ENCODE measurements around the gene POU6F2. TPM values are rescaled to one million over a fixed set of nuclear protein-coding genes. Genes with fewer than 3 reads are reported as not detected.

POU6F2 gene
- total RNA-seq, 4 donors from 2014 or later: 0.31 to 0.66 TPM; not detected in 2

DNA sequence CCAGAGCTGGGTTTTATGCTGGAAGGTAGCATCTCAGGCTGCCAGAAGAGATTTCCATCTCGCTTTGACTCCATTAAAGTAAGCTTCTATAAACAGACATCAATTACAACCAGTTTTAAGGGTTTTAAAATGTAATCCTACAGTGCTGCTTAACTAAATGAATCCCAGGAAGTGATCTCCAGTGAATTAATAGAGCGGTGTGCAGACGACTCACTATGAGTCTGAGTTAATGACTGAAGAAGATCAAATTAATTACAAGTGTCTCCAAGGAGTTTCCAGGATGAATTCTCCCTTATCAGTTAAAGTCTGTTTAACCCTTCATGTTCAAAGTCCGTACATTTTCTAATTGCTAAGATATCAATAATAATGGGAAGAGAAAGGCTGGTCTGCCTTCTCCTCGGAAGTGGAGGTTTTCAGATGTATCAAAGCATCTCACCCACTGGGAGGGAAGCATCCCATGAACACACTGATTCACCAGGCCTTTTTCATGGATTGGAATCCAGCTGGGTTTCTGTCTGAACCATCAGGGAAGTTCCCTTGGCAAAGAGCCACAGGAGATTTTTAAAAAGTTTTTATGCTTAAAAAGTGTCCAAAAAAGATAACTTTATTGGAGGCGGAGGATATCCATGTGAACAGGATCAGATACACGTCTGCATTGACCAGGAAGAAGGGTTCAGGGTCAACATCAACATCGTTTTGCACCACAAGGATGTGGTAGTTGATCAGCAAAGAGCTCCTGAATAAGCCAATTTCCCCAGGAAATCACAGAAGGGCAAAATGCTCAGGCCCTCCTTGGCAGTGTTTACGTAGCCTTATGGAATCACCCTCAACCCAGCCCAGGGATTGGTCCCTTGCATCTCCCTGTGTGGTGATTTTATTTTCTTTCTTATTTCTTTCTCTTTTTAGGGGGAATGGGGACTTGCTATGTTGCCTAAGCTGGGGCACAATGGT lies 288.2 kb downstream of the POU6F2 start:
- TF ChIP-seq POLR2AphosphoS5 (IDR thresholded peaks at IDR 0.05) (no peak), CTCF (IDR thresholded peaks at IDR 0.05) (no peak), EP300 (IDR thresholded peaks at IDR 0.05) (no peak), POLR2A (IDR thresholded peaks at IDR 0.05) (no peak)
- no peak for ATAC-seq
- Histone ChIP-seq H3K36me3 (no peaks in the 10 kb centered on the region), H3K27me3 (peaks cover 5% of the 10 kb centered on the region), H3K4me1 (no peaks in the 10 kb centered on the region), H3K9me3 (no peaks in the 10 kb centered on the region), H3K27ac (no peak overlapping the region), H3K4me3 (no peak overlapping the region)
- WGBS, 2 donors (ENCODE audit: low coverage in 1 of 2): 40 to 63% methylated on average over 9 of the region's 9 CpGs

- no peaks in the 10 kb centered on the region for H3K4me1 ChIP-seq
- H3K36me3 ChIP-seq: no peaks in the 10 kb centered on the region
- WGBS, 2 donors (ENCODE audit: low coverage in 1 of 2): 70 to 80% methylated on average over 1 to 2 of the region's 2 CpGs
- H3K27me3 ChIP-seq: peaks cover 5% of the 10 kb centered on the region
- H3K4me3 ChIP-seq: no peak overlapping the region
- H3K9me3 ChIP-seq: no peaks in the 10 kb centered on the region
- TF ChIP-seq POLR2A (IDR thresholded peaks at IDR 0.05): no peak
- TF ChIP-seq CTCF (IDR thresholded peaks at IDR 0.05): no peak
- TF ChIP-seq EP300 (IDR thresholded peaks at IDR 0.05): no peak
- no peak for TF ChIP-seq POLR2AphosphoS5 (IDR thresholded peaks at IDR 0.05)
- no peak overlapping the region for H3K27ac ChIP-seq
- ATAC-seq: no peak
Observed at GRCh38 chr7:39269034-39269433, 291.3 kb downstream of the POU6F2 start.

DNA sequence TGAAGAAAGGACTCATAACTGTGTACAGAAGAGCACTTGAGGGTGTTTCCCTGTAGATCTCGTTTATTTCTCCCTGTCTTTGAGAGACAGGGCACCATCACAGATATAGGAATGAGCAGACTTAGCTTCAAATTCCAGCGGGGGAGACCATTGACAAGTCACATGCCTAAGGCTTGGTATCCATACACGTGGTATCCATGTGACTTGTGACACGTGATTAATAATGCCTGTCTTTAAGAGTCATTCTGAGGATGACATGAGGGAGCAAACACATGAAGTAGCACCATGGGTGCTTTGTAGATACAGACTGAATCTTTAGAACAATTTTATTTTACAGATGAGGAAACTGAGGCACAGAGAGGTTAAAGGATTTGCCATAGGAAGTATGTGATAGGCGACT lies 292.3 kb downstream of the POU6F2 start:
- Histone ChIP-seq H3K4me3 (no peak overlapping the region), H3K27ac (no peak overlapping the region), H3K36me3 (no peaks in the 10 kb centered on the region), H3K4me1 (no peaks in the 10 kb centered on the region), H3K9me3 (no peaks in the 10 kb centered on the region), H3K27me3 (peaks cover 5% of the 10 kb centered on the region)
- no peak for TF ChIP-seq EP300 (IDR thresholded peaks at IDR 0.05)
- TF ChIP-seq POLR2A (IDR thresholded peaks at IDR 0.05): no peak
- no peak for TF ChIP-seq CTCF (IDR thresholded peaks at IDR 0.05)
- ATAC-seq: no peak
- 74 to 85% methylated on average over 5 of the region's 5 CpGs for WGBS, 2 donors (ENCODE audit: low coverage in 1 of 2)

- H3K27me3 ChIP-seq: peaks cover 5% of the 10 kb centered on the region
- no peak overlapping the region for H3K4me3 ChIP-seq
- ATAC-seq: no peak
- no peaks in the 10 kb centered on the region for H3K4me1 ChIP-seq
- H3K36me3 ChIP-seq: no peaks in the 10 kb centered on the region
- H3K27ac ChIP-seq: no peak overlapping the region
- no peaks in the 10 kb centered on the region for H3K9me3 ChIP-seq
- 10 to 14% methylated on average over 5 to 9 of the region's 9 CpGs for WGBS, 2 donors (ENCODE audit: low coverage in 1 of 2)
- TF ChIP-seq EP300 (IDR thresholded peaks at IDR 0.05) (no peak), CTCF (IDR thresholded peaks at IDR 0.05) (no peak), POLR2A (IDR thresholded peaks at IDR 0.05) (no peak), POLR2AphosphoS5 (IDR thresholded peaks at IDR 0.05) (no peak)
Observed at GRCh38 chr7:39271402-39271801, 293.7 kb downstream of the POU6F2 start.

DNA sequence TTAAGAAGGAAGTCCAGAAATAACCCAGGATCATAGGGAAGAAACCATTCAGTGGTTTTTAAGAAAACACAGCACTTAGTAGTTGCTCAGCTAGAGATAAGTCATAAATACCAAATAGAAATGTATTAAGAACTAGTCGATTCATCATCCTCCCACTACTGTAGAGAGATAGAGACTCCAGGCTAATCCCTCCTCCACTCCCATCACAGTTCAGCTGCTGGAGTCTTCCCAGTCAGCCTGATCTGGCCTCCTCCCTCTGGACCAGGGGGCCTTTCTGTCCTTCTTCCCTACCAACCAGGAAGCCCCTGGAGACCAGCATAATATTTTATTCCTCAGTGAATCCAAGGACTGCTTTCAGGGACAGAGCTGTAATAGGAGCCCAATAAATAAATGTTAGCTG lies 294.4 kb downstream of the POU6F2 start:
- no peak overlapping the region for H3K27ac ChIP-seq
- no peak for TF ChIP-seq CTCF (IDR thresholded peaks at IDR 0.05)
- no peak for TF ChIP-seq POLR2A (IDR thresholded peaks at IDR 0.05)
- no peak for TF ChIP-seq POLR2AphosphoS5 (IDR thresholded peaks at IDR 0.05)
- no peak for TF ChIP-seq EP300 (IDR thresholded peaks at IDR 0.05)
- 59 to 88% methylated on average over 1 of the region's 1 CpG for WGBS, 2 donors (ENCODE audit: low coverage in 1 of 2)
- H3K9me3 ChIP-seq: no peaks in the 10 kb centered on the region
- no peaks in the 10 kb centered on the region for H3K36me3 ChIP-seq
- H3K4me3 ChIP-seq: no peak overlapping the region
- peaks cover 5% of the 10 kb centered on the region for H3K27me3 ChIP-seq
- H3K4me1 ChIP-seq: no peaks in the 10 kb centered on the region
- no peak for ATAC-seq
